ENCODE measurements around the gene MLLT6. TPM values are rescaled to one million over a fixed set of nuclear protein-coding genes. Genes with fewer than 3 reads are reported as not detected.

MLLT6 gene
- total and polyA plus RNA-seq, 2 of the 13 experiments (the other 11 are each of a cell fraction or from before 2014, with no cell fraction given): 50.7 to 69.5 TPM

DNA sequence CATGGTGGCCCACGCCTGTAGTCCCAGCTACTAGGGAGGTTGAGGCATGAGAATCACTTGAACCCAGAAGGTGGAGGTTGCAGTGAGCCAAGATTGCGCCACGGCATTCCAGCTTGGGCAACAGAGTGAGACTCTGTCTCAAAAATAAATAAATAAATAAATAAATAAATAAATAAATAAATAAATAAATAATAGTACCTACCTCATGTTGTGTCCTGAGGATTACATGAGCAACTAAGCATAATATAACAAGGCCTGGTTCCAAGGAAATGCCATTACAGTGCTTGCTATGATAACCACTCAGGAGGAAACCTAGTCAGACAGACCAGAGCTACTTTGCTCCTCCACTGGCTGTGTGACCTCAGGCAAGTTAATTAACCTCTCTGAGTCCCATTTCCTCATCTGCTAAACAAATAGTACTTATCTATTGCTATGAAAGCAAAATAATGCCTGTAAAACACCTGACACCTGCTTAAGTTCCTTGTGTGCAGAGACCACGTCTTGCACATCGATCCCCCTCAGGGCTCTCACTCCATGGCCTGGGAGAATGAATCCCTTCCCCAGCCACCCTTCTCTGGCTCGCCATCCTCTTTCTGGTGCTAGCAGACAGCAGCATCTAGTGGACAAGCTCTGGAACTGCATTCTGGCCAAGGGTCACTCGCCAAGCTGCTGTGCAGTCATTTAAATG lies 37.8 kb upstream of the MLLT6 start (continued):
- TF ChIP-seq NFKBIZ (CRISPR knock-in tag; IDR thresholded peaks at IDR 0.05) (peak; percentile 80; the same call in 1 of the 2 replicates), GTF3A (CRISPR knock-in tag; conservative IDR thresholded peaks at IDR 0.05) (0 out of 2 replicates have a peak, but pooled peaks have one; percentile 15), MIER3 (CRISPR knock-in tag; IDR thresholded peaks at IDR 0.05; ENCODE audit: borderline replicate concordance) (peak; percentile 63; the same call in 1 of the 2 replicates), HOXA7 (CRISPR knock-in tag; IDR thresholded peaks at IDR 0.05) (no peak), HNRNPK (IDR thresholded peaks at IDR 0.05; ENCODE audit: low read depth, low read length, poor library complexity, severe bottlenecking) (no peak), MTA1 (CRISPR knock-in tag; IDR thresholded peaks at IDR 0.05; ENCODE audit: borderline replicate concordance) (no peak), PCBP1 (IDR thresholded peaks at IDR 0.05; ENCODE audit: borderline replicate concordance, low read depth, low read length) (no peak), TP53 (CRISPR knock-in tag; conservative IDR thresholded peaks at IDR 0.05) (no peak), NR2F6 (IDR thresholded peaks at IDR 0.05) (peak; percentile 58), NR2F6 (CRISPR knock-in tag; IDR thresholded peaks at IDR 0.05) (peak; percentile 71; the same call in 1 of the 2 replicates), ZNF383 (CRISPR knock-in tag; IDR thresholded peaks at IDR 0.05; ENCODE audit: borderline replicate concordance) (no peak), ZNF775 (CRISPR knock-in tag; IDR thresholded peaks at IDR 0.05; ENCODE audit: borderline replicate concordance) (no peak), XRCC5 (optimal IDR thresholded peaks at IDR 0.05; ENCODE audit: low read length) (peak; percentile 87), ZNF607 (CRISPR knock-in tag; IDR thresholded peaks at IDR 0.05; ENCODE audit: borderline replicate concordance) (no peak), ZNF34 (CRISPR knock-in tag; IDR thresholded peaks at IDR 0.05; ENCODE audit: borderline replicate concordance) (no peak), ISX (CRISPR knock-in tag; conservative IDR thresholded peaks at IDR 0.05) (no peak), ELF3 (CRISPR knock-in tag; IDR thresholded peaks at IDR 0.05) (peak; percentile 62; the same call in 1 of the 2 replicates), RBM22 (optimal IDR thresholded peaks at IDR 0.05; ENCODE audit: low read length) (no peak), SMAD3 (CRISPR knock-in tag; IDR thresholded peaks at IDR 0.05) (peak; percentile 95), HNF4A (CRISPR knock-in tag; IDR thresholded peaks at IDR 0.05) (peak; percentile 71), SIX4 (CRISPR knock-in tag; IDR thresholded peaks at IDR 0.05) (0 out of 2 replicates have a peak, but pooled peaks have one; percentile 41)
- TF ChIP-seq, protein P1, sequence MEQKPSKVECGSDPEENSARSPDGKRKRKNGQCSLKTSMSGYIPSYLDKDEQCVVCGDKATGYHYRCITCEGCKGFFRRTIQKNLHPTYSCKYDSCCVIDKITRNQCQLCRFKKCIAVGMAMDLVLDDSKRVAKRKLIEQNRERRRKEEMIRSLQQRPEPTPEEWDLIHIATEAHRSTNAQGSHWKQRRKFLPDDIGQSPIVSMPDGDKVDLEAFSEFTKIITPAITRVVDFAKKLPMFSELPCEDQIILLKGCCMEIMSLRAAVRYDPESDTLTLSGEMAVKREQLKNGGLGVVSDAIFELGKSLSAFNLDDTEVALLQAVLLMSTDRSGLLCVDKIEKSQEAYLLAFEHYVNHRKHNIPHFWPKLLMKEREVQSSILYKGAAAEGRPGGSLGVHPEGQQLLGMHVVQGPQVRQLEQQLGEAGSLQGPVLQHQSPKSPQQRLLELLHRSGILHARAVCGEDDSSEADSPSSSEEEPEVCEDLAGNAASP (CRISPR knock-in tag; IDR thresholded peaks at IDR 0.05; ENCODE audit: borderline replicate concordance): peak; percentile 74
- TF ChIP-seq, protein P2, sequence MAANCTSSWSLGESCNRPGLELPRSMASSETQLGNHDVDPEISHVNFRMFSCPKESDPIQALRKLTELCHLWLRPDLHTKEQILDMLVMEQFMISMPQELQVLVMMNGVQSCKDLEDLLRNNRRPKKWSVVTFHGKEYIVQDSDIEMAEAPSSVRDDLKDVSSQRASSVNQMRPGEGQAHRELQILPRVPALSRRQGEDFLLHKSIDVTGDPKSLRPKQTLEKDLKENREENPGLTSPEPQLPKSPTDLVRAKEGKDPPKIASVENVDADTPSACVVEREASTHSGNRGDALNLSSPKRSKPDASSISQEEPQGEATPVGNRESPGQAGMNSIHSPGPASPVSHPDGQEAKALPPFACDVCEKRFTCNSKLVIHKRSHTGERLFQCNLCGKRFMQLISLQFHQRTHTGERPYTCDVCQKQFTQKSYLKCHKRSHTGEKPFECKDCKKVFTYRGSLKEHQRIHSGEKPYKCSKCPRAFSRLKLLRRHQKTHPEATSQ (CRISPR knock-in tag; IDR thresholded peaks at IDR 0.05; ENCODE audit: borderline replicate concordance): 0 out of 2 replicates have a peak, but pooled peaks have one; percentile 55
- TF ChIP-seq, protein P3, sequence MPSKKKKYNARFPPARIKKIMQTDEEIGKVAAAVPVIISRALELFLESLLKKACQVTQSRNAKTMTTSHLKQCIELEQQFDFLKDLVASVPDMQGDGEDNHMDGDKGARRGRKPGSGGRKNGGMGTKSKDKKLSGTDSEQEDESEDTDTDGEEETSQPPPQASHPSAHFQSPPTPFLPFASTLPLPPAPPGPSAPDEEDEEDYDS (CRISPR knock-in tag; IDR thresholded peaks at IDR 0.05): peak; percentile 70
- TF ChIP-seq, protein P4, sequence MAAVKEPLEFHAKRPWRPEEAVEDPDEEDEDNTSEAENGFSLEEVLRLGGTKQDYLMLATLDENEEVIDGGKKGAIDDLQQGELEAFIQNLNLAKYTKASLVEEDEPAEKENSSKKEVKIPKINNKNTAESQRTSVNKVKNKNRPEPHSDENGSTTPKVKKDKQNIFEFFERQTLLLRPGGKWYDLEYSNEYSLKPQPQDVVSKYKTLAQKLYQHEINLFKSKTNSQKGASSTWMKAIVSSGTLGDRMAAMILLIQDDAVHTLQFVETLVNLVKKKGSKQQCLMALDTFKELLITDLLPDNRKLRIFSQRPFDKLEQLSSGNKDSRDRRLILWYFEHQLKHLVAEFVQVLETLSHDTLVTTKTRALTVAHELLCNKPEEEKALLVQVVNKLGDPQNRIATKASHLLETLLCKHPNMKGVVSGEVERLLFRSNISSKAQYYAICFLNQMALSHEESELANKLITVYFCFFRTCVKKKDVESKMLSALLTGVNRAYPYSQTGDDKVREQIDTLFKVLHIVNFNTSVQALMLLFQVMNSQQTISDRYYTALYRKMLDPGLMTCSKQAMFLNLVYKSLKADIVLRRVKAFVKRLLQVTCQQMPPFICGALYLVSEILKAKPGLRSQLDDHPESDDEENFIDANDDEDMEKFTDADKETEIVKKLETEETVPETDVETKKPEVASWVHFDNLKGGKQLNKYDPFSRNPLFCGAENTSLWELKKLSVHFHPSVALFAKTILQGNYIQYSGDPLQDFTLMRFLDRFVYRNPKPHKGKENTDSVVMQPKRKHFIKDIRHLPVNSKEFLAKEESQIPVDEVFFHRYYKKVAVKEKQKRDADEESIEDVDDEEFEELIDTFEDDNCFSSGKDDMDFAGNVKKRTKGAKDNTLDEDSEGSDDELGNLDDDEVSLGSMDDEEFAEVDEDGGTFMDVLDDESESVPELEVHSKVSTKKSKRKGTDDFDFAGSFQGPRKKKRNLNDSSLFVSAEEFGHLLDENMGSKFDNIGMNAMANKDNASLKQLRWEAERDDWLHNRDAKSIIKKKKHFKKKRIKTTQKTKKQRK (IDR thresholded peaks at IDR 0.05; ENCODE audit: low read length): no peak

Data from HepG2 (cell line).